GM21526 (cell line): Measurements from ENCODE around the gene CUX1.

Experiments
- ATAC-seq: cut with Tn5 transposase; IDR thresholded peaks from one replicate; pipeline ENCODE4 v1.9.1; 2021; ENCODE audit warnings: moderate library complexity; ENCODE audit not compliant: unreplicated experiment, low FRiP score

CUX1 gene

GRCh38 chr7:102241431-102241830 is 424.0 kb downstream of the CUX1 start:
- ATAC-seq, result no peak

GRCh38 chr7:102244601-102245000 is 427.2 kb downstream of the CUX1 start:
- no peak for ATAC-seq

GRCh38 chr7:102248081-102248455 is 430.6 kb downstream of the CUX1 start:
- no peak for ATAC-seq

GRCh38 chr7:102248456-102249395 is 431.3 kb downstream of the CUX1 start:
- ATAC-seq, result no peak

- ATAC-seq, result no peak
Observed at GRCh38 chr7:102251531-102252365, 434.3 kb downstream of the CUX1 start.

GRCh38 chr7:102252366-102252982 is 435.0 kb downstream of the CUX1 start:
- no peak for ATAC-seq

GRCh38 chr7:102253066-102253972 is 435.9 kb downstream of the CUX1 start:
- no peak for ATAC-seq

- no peak for ATAC-seq
Observed at GRCh38 chr7:102253973-102254370, 436.5 kb downstream of the CUX1 start.

GRCh38 chr7:102254521-102254920 is 437.1 kb downstream of the CUX1 start:
- ATAC-seq, result no peak

- ATAC-seq, result no peak
Observed at GRCh38 chr7:102255501-102255900, 438.1 kb downstream of the CUX1 start.

GRCh38 chr7:102255916-102256315 is 438.5 kb downstream of the CUX1 start:
- no peak for ATAC-seq

GRCh38 chr7:102258073-102258748 is 440.8 kb downstream of the CUX1 start:
- no peak for ATAC-seq

- no peak for ATAC-seq
Observed at GRCh38 chr7:102258749-102259107, 441.3 kb downstream of the CUX1 start.

- no peak for ATAC-seq
Observed at GRCh38 chr7:102260856-102261255, 443.4 kb downstream of the CUX1 start.

- ATAC-seq, result no peak
Observed at GRCh38 chr7:102261451-102261850, 444.0 kb downstream of the CUX1 start.

GRCh38 chr7:102262546-102262945 is 445.1 kb downstream of the CUX1 start:
- ATAC-seq, result no peak

GRCh38 chr7:102264367-102264891 is 447.0 kb downstream of the CUX1 start:
- no peak for ATAC-seq

- no peak for ATAC-seq
Observed at GRCh38 chr7:102266541-102266940, 449.1 kb downstream of the CUX1 start.

- no peak for ATAC-seq
Observed at GRCh38 chr7:102268635-102269034, 451.2 kb downstream of the CUX1 start.
